GM19467 (cell line): ENCODE data around the gene MSI2.

Experiments
- ATAC-seq: cut with Tn5 transposase; IDR thresholded peaks from one replicate; pipeline ENCODE4 v1.9.1; 2021; ENCODE audit warnings: mild to moderate bottlenecking, moderate library complexity; ENCODE audit not compliant: unreplicated experiment

Gene MSI2

DNA sequence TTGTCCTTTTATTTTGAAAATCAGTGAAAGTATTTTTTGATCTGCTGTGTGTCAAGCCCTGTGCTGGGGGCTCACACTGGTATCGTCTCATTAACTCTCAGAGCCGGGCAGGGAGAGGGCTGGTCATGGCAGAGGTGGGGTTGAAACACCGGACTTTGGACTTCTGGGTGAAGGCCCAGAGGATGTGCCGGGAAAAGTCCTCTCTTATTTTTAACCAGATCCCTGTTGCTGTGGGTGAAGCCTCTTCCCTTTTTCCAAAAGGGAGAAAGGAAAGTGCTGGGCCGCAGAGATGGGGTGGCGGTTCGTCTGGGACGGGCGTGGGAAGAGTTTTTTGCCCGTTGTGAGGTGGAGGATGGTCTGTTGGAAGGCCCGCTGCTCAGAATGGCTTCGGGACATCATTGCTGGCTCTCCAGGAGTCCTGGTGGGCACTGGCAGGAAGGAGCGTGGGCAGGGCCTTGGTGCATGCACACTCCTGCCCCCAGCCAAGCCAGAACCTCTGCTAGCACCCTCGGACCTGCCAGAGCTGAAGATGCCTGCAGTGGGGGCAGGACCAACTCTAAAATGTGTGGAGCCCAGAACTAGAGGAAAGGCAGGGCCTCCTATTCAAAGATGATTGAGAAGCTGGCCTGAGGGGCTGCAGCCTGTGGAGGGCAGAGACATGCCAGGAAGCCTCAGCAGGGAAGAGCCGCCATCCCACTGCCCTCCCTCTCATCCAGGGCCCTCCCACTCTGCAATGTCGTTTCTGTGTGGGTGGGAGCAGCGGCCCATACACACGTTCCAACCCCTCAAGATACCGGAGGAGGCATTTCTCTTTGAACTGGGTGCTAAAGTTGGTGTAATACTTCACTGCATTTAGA, 275.6 kb downstream of the MSI2 start:
- ATAC-seq, result no peak

DNA sequence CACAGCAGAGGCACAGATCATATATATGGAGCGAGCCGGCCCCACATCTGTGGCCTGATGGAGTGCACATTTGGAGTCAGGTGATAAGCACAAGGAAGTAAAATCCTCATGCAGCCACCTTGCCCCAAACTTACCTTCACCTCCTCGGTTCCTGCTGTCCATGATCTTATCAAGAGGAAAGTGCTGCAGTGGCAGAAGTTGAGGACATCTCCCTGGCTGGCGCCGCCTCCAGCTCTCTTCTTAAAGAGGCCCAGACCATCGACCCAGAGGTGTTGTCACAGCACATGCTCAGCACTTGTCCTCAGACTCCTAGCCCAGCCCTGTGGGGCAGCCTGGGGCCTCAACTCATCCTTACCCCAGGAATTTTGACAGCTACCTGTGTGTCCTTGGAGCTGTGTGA, 276.2 kb downstream of the MSI2 start:
- ATAC-seq, result no peak

DNA sequence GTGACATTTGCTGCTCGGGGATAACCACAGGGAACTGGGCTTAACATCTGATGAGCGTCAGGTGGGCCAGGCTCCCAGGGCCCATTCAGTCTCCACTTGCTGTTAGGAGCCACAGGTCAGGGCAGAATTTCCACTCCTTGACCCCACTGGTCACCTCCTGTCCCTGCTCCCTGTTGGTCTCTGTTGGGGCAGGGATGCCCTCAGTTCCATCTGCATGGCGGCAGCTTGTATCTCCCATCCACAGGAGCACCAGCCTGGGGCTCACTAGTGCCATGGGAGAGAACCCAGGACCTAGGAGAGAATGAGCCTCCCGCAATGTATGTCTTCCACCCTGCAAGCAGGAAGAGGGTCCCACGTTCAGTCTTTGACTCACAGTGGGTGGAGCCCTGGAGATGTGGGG, 276.6 kb downstream of the MSI2 start:
- no peak for ATAC-seq

DNA sequence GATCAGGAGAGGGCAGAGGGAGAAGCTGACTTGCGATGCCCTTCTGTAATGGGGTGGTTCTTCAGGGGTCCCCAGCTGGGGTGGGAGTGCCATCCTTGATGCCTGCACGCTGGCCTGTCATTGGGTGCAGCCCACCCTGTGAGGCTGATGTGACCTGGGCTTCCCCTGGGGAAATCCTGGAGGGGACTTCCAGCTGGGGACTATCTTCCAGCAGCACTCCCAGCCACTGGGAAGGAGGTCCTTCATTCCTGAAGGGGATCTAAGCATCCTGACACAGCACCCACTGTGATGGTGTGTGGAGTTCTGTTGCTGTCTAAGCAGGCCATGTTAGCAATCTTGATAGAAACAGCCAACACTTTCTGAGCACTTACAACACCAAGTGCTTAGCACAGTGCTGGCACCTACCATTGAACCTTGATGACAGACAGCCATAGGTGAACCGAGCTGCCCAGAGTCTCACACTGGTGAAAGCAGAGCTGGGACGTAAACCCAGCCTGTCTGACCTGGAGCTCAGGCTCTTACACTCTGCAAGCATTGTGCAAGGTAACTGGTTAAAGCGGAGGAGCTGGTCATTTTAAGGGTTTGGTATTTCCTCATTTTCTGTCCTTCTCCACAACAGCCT, 277.5 kb downstream of the MSI2 start:
- ATAC-seq, result no peak

DNA sequence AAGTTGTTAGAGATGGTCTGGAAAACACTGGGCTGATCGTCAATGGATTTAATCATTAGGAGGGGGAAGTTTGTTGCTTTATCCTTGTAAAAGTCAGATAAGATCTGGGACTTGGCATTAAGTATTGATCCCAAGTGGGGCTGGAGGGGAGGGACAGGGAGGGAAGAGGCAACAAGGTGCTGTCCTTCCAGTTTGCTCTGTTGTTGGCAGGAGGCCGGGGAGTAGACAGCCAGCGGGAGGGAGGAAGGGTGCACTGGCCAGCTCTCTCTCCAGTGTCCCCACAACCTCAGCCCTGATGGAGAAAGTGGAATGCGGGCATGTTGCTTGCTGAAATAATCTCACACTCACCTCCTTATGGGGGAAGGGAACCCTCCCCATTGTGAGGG, 278.5 kb downstream of the MSI2 start:
- no peak for ATAC-seq

DNA sequence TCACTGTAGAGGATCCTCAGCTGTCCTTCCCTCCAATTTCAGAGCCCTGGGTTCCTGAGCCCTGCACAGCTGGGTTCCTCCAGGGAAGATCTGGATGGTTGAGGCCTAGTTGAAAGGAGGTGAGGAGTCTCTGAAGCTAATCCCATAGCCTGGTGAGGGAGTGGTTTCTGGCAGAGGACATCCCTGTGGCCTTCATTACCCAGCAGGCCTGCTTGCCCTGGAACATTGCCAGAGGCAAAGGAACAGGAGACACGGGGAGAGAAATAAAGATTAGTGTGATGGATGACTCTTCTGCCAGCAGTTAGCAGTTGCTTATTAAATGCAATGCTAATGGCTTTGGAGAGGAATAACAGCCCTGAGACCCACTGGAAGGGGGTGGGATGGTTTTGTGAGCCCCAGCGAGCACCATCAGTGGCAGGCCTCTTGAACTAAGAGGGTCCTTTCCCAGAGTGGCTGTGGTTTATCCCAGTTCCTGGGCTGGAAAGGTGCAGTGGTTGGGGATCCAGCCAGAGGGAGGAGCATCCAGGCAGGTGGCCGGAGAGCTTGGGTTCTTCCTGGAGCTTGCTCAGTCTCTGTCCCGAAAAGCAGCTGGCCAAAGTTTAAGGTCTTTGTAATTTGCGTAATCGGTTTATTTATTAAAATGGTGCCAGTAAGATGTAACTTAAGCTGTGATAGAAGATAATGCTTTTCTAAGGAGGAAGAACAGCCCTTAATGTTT, 279.1 kb downstream of the MSI2 start:
- ATAC-seq, result no peak

DNA sequence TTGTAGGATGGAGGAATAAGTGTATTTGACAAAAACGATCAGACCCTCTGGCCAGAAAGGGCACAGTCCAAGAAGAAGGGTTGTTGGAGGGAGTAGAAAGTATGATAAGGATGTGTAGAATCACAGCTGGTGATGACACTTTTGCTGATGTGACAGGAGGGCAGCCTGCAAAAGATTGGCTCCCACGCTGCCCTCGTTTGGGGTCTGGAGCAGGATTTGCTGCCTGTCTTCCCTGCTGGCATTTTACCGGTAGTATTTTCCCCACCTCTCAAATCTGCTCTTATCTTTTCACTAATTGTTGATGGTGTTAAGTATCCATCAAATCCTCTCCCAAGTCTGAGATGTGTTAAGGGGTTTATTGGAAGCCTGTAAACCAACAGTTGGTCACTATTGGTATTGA, 280.0 kb downstream of the MSI2 start:
- ATAC-seq, result no peak

DNA sequence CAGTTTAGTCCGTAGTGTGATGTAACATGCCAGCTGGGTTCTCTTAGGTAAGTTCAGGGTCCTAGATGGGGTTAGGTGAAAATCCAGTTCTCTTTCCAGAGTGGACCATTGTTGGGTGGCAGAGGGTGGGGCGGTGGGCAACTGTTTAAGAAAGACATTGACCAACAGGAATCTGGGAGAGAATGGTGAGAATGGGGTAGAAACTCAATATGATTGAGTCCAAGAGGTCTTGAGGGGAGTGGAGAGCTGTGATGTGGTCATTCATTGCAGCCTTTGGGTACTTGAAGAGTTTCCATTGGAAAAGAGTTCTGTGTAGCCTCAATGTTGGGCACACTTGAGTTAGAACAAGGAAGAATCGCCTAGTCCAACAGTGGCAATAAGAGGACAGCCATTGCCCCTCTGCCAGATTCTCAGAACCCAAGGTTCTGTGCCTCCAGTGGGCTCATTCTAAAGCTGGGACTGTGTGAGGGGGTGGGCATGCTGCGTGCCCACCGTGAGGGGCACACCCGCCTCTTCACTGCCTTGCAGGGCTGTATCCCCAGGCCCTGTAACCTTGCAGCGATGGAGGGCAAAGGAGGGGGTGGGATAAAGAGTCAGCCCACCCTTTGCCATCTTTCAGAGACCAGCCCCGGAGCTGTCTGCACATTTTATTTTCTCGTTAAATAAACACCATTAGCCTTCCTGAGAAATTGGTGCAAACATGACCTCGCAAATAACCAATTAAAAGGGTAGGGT, 280.6 kb downstream of the MSI2 start:
- ATAC-seq, result no peak

DNA sequence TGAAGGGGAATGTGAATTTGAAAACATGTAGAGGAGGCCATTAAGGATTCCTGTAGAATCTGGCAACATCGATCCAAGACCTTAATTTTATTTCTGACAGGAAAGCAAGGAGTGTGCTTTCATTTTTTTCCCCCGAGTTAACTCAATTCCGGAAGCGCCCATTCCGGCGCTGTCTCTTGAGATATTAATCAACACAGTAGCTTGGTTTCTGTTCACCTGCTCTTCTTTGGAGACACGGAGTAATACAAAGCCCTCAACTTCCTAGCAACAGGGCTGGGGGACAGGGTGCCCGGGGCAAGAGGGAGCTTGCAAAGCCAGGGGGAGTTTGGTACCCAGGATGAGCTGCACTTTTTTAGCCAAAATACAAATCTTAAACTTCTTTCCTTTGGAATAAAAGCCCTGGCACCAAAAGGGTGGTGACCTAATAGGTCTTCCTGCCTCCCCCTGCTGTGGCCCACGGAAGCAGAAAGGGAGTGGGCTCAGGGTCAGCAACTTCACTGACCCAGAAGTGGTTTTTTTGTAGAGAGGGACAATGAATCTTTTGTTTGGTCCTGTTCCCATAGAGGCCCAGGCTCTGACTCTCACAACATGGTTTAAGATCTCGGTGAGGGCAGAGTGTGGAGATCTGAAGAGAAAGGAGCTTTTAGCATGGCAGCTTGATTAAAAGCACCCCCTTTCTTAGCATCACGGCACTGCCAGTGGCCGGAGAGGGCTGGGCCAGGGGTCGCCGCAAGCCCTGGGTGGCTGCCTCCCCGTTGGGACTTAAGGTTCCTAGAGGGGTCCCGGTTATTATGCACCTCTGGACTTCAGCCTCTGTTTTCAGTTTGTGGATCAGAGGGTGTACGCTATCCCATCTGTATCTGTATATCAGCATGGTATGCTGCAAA, 281.4 kb downstream of the MSI2 start:
- ATAC-seq, result no peak

DNA sequence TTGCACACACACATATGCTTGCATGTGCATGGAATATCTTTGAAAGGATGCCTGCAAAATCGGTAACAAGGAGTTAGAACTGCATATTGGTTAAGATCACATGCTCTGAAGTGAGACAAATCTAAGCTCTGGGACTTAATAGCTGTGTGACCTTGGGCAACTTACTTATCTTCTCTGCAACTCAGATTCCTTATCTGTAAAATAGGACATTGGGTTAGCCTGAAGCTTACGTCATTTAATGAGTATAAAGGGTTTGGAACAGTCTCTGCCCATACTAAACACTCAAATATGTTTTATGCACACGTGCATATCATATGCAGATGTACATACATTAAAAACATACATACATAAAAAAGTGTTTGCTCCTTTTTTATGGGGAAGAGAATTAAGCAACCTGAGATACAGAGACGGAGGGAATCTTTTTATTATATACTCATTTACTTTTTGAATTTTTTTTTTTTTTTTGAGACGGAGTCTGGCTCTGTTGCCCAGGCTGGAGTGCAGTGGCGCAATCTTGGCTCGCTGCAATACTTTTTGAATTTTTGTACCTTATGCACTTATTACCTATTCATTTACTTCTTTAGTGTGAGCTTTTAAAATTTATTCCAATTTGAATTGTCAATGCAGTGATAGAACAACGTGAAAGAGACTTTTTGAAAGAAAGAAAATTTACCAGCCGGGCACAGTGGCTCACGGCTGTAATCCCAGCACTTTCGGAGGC, 282.6 kb downstream of the MSI2 start:
- no peak for ATAC-seq

DNA sequence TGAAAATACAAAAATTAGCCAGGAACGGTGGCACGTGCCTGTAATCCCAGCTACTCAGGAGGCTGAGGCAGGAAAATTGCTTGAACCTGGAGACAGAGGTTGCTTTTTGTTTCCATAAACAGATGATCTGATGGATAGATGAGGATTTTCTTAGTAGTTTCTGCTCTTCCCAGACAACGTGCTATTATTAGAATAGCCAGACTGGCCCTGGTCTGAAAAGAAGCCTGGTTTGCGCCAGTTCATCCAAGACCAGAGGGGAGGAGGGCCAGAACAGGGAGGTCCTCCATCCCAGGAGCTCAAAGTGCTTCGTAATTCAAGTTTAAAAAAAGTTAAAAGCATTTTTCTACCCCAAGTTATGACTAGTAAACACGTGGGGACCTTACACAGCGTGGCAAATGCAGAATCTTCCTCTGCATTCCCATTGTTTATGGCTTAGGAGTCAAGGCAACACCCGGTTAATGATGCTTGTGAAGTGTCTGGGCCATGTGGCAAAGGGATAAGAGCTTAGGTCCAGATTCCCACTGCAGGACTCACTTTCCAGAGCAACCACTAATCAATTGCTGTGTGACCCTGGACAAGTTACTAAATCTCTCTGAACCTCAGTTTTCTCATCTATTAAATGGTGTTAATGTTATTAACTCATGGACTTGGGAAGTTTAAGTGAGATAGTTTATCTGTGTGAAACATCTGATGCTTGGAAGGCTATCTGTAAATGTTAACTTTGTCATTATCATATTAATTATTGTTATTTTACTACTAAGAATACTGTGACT, 283.4 kb downstream of the MSI2 start:
- ATAC-seq, result no peak

DNA sequence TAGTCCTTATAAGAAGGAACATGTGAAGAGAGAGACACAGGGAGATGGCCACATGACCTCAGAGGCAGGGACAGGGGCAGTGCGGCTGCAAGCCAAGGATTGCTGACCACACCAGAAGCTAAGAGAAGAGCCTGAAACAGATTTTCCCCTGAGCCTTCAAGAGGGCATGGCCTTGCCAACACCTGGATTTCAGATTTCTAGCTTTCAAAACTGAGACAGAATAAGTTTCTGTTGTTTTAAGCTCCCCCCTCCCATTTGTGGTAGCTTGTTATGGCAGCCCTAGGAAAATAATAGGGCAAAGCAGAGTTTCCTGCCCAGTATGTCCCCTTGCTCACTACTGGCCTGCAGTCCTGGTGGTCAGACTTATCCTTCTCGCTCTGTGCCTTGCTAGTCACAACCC, 284.3 kb downstream of the MSI2 start:
- ATAC-seq, result no peak

DNA sequence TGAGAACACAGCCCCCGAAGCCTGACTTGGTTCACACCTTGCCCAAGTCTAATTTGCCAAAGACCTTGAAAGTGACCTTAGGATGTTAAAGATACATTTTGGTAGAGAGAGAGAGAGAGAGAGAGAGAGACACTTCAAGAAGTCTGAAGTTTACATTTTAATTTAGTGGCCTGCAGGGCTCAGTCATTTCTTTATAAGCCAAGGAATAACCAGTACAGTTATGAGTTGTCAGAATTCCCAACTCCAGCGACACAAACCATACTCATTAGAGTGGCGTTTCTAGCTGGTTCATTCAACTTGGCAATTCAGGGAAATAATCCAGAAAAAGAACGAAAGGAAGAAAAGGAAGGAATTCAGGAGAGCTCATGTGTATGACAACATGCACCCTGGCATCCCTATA, 284.7 kb downstream of the MSI2 start:
- ATAC-seq, result no peak

DNA sequence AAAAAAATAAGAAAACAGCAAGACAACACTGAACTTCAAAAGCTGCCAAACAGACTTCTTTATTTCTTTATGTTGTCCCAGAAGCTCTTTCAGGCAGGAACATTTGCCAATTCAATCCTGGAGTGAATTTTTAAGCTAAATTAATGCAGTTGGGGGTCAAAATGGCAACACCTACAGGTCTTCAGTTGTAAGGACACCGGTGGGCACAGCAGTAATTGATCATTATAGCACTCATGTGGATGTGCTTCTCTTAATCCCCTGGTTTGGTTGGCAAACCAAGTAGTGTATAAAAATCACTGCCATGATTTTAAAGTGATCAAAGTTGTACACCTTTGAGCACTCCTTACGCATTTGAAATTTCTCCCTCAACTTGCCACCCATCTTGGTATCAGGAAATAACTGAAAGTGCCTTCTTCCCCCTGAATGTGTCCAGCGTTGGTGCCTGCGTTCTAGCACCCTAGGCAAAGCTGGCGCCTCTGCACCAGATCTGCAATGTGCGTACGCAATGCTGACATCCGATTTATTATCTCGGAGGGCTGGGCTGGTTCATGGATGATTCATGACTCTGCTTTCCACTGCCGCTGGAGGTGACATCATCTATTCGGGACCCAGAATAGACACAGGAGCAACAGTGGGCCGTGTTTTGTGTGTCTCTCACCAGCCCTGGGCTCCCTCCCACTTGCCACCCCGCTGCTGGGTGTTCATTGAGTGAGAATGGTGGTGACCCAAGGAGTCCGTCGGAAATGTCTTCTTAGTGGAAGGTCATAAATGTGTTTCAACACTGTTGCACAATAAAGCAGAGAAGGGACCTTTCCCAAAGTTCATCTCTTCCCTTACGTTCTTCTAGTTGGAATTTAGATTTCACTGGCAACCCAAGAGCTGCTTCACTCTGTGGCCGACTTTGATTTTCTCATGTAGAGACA, 285.4 kb downstream of the MSI2 start:
- ATAC-seq, result no peak

DNA sequence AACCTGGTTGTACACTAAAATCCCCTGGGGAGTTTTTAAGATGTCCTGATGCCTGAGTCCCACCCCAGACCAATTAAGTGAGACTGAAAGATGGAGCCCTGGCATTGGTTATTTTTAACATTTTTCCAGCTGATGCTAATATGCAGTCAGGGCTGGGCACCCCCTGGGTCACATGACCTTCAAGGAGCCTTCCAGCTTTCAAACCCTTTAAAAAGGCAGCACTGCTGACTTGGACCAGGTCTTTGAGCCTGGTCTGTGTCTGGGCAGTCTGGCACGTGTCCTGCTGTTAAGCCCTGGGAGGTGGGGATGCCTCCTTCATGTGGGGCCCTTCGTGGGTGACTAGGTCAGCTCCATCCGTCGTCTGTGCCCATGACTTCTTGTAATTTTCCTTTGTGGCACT, 286.2 kb downstream of the MSI2 start:
- ATAC-seq, result no peak

DNA sequence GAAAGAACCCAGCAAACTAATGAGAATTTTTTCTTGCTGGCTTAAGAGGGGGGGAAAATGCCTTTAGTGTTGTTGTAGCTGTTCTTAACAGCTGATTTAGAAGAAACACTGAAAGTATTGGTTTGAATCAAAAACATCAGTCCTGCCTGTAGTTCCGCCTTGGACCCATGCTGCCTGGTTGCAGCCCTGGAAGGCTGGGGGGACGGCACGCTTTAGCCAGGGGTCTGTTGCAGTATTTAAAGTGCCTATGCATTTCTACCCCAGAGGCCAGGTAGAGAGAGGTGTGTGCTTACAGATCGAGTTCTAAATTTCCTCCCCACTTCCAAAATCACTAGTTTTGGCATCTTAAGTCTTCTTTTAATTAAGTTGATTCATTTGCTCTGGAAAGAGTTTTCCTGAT, 286.9 kb downstream of the MSI2 start:
- no peak for ATAC-seq

DNA sequence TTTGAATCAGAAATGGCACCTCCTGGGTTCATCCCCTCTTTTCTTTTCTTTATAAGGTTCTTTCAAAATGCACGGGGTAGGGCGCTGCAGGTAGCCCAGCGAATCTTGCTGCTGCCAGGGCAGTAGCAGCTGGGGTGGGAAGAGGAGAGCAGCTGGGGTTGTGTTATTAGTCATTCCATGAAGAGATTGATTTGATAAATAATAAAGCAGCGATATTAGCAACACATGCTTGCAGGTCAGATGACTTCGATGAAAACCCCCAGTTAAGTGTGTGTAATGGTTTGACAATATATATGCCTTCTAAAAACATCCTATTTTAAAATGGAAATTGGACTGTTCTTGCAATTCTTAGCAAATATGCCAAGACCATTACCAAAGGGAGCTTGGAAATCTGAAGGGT, 288.1 kb downstream of the MSI2 start:
- no peak for ATAC-seq
